ENCODE measurements around the gene PLA2G6.

DNA sequence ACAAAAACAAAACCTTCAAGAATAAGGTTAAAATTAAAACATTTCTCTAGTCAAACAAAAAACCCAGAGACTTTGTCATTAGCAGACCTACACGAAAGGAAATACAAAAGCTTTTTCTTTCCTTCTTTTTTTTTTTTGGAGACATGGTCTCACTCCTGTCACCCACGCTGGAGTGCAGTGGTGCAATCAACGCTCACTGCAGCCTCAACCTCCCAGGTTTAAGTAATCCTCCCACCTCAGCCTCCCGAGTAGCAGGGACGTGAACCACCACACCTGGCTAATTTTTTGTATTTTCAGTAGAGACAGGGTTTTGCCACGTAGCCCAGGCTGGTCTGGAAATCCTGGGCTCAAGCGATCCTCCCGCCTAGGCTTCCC is 30.5 kb downstream of the PLA2G6 start:
- TF ChIP-seq POLR2A (IDR thresholded peaks at IDR 0.05) (no peak), EP300 (IDR thresholded peaks at IDR 0.05; ENCODE audit: low read depth) (no peak), POLR2AphosphoS5 (IDR thresholded peaks at IDR 0.05) (no peak)
- TF ChIP-seq, protein P1, sequence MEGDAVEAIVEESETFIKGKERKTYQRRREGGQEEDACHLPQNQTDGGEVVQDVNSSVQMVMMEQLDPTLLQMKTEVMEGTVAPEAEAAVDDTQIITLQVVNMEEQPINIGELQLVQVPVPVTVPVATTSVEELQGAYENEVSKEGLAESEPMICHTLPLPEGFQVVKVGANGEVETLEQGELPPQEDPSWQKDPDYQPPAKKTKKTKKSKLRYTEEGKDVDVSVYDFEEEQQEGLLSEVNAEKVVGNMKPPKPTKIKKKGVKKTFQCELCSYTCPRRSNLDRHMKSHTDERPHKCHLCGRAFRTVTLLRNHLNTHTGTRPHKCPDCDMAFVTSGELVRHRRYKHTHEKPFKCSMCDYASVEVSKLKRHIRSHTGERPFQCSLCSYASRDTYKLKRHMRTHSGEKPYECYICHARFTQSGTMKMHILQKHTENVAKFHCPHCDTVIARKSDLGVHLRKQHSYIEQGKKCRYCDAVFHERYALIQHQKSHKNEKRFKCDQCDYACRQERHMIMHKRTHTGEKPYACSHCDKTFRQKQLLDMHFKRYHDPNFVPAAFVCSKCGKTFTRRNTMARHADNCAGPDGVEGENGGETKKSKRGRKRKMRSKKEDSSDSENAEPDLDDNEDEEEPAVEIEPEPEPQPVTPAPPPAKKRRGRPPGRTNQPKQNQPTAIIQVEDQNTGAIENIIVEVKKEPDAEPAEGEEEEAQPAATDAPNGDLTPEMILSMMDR (IDR thresholded peaks at IDR 0.05), result no peak
